ENCODE measurements around the gene JMJD4.

DNA sequence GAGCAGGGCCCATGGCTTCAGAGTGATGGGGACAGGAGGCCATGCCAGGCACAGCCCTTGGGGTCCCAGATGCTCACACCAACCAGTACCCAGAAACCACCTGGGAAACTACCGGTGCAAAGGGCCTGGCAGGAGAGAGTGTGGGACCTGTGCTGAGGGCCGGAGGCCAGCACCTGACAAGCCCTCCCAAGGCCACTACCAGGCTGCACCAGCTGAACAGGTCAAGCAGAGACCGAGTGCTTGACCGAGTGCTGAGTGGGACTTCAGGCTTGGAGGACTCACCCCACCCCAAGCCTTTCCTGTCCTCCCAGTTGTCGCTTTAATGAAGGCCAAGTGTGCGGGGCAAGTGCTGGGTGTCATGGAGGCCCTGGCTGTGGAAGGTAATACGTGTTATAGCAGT lies 36.7 kb upstream of the JMJD4 start:
- TF ChIP-seq, protein P1, sequence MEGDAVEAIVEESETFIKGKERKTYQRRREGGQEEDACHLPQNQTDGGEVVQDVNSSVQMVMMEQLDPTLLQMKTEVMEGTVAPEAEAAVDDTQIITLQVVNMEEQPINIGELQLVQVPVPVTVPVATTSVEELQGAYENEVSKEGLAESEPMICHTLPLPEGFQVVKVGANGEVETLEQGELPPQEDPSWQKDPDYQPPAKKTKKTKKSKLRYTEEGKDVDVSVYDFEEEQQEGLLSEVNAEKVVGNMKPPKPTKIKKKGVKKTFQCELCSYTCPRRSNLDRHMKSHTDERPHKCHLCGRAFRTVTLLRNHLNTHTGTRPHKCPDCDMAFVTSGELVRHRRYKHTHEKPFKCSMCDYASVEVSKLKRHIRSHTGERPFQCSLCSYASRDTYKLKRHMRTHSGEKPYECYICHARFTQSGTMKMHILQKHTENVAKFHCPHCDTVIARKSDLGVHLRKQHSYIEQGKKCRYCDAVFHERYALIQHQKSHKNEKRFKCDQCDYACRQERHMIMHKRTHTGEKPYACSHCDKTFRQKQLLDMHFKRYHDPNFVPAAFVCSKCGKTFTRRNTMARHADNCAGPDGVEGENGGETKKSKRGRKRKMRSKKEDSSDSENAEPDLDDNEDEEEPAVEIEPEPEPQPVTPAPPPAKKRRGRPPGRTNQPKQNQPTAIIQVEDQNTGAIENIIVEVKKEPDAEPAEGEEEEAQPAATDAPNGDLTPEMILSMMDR (optimal IDR thresholded peaks at IDR 0.05 in 1 of 3, IDR thresholded peaks at IDR 0.05 in 1 of 3, conservative IDR thresholded peaks at IDR 0.05 in 1 of 3; ENCODE audit: extremely low read depth in 1 of 3, insufficient read depth in 2 of 3, low read length in 3 of 3): no peak
- TF ChIP-seq EZH2 (IDR thresholded peaks at IDR 0.05; ENCODE audit: low read length): no peak
